H1 (cell line): ENCODE data around the gene XKR7. TPM values are rescaled to one million over a fixed set of nuclear protein-coding genes. Genes with fewer than 3 reads are reported as not detected.

Experiments
- CTCF ChIA-PET: fragments of 300-600 bp; sonication (Branson Sonifier 250); formaldehyde crosslinking; loops from one replicate; lab custom pipeline; 2021; ENCODE audit not compliant: partially characterized antibody; lab: Charles Lee
- POLR2A ChIA-PET: fragments of 300-600 bp; sonication (Branson Sonifier 250); formaldehyde crosslinking; loops from one replicate; lab custom pipeline; 2021; ENCODE audit warnings: inconsistent platforms; ENCODE audit not compliant: partially characterized antibody; lab: Charles Lee
- DNase-seq, 2 experiments: peaks; one replicate each; pipeline versions ENCODE4 v3.0.0 to v3.0.0-alpha.2; 2010 to 2022; ENCODE audit warnings: low spot score in 2 of 2, low read depth in 1 of 2, mixed read lengths in 1 of 2
- FAIRE-seq: peaks from 2 replicates; lab custom pipeline; 2011; peaks lifted over from hg19 to GRCh38; lab: Jason Lieb, UNC
- H2AFZ ChIP-seq: 2 replicates; pipeline ENCODE4 v1.8.1; 2012; ENCODE audit warnings: low read length, inconsistent platforms
- H2AK5ac ChIP-seq: 2 replicates; pipeline ENCODE4 v1.6.1; 2013; ENCODE audit warnings: low read depth, low read length
- H2BK120ac ChIP-seq: replicated peaks from 2 replicates; pipeline ENCODE3; 2013; ENCODE audit warnings: low read depth, low read length, inconsistent platforms
- H2BK12ac ChIP-seq: 2 replicates; pipeline ENCODE4 v1.6.1; 2013; ENCODE audit warnings: low read depth, low read length
- H2BK15ac ChIP-seq: 2 replicates; pipeline ENCODE4 v1.6.1; 2013; ENCODE audit warnings: low read length
- H2BK20ac ChIP-seq: 2 replicates; pipeline ENCODE4 v1.6.1; 2013; ENCODE audit warnings: low read length
- H2BK5ac ChIP-seq: 2 replicates; pipeline ENCODE4 v1.6.1; 2013; ENCODE audit warnings: low read depth, low read length
- H3K14ac ChIP-seq: 2 replicates; pipeline ENCODE4 v1.6.1; 2013; ENCODE audit warnings: inconsistent platforms; ENCODE audit not compliant: insufficient read length
- H3K18ac ChIP-seq: 2 replicates; pipeline ENCODE4 v1.6.1; 2013; ENCODE audit warnings: low read length; ENCODE audit errors: extremely low read depth
- H3K23ac ChIP-seq: 2 replicates; pipeline ENCODE4 v1.6.1; 2013; ENCODE audit warnings: inconsistent platforms; ENCODE audit not compliant: insufficient read length
- H3K23me2 ChIP-seq: 2 replicates; pipeline ENCODE4 v1.6.1; 2013; ENCODE audit warnings: low read depth, low read length
- H3K27ac ChIP-seq: 2 replicates; pipeline ENCODE4 v1.6.1; 2011; ENCODE audit warnings: low read depth, low read length, inconsistent platforms
- H3K27me3 ChIP-seq, 4 experiments: replicated peaks in 1 of 4; 1 replicate in 1 of 4; 2 replicates in 3 of 4; pipeline versions ENCODE4 v1.6.1 to v1.8.1; 2011 to 2013; ENCODE audit warnings: low read length in 3 of 4, mild to moderate bottlenecking in 3 of 4, inconsistent platforms in 2 of 4, mixed read lengths in 2 of 4, moderate library complexity in 1 of 4; ENCODE audit not compliant: control insufficient read depth in 3 of 4, insufficient read depth in 3 of 4; ENCODE audit errors: extremely low read depth in 1 of 4
- H3K36me3 ChIP-seq, 4 experiments: 2 replicates each; pipeline versions ENCODE4 v1.6.1 to v1.8.1; 2011 to 2013; ENCODE audit warnings: mild to moderate bottlenecking in 4 of 4, low read length in 3 of 4, moderate library complexity in 2 of 4, control low read depth in 1 of 4, inconsistent platforms in 1 of 4; ENCODE audit not compliant: insufficient read depth in 4 of 4, control insufficient read depth in 2 of 4
- H3K4ac ChIP-seq: replicated peaks from 2 replicates; pipeline ENCODE3; 2013; ENCODE audit warnings: low read length, low read depth, mixed read lengths, inconsistent platforms; ENCODE audit not compliant: insufficient read length
- H3K4me1 ChIP-seq, 4 experiments: replicated peaks in 1 of 4; 1 replicate in 1 of 4; 2 replicates in 3 of 4; pipeline versions ENCODE4 v1.6.1 to v1.8.1; 2011 to 2013; ENCODE audit warnings: low read length in 3 of 4, inconsistent platforms in 2 of 4, mixed read lengths in 1 of 4; ENCODE audit not compliant: insufficient read depth in 4 of 4, control insufficient read depth in 3 of 4
- H3K4me2 ChIP-seq, 2 experiments: 2 replicates each; pipeline versions ENCODE4 v1.6.1 to v1.8.1; 2011 to 2013; ENCODE audit warnings: low read depth in 2 of 2, low read length in 2 of 2, control low read depth in 1 of 2, inconsistent platforms in 1 of 2, mild to moderate bottlenecking in 1 of 2; ENCODE audit not compliant: insufficient read depth in 1 of 2
- H3K4me3 ChIP-seq, 4 experiments: fragments of 200-600, 300-600 bp in 1 of 4; sonication (generic), shearing (Covaris generic), sonication (Bioruptor Twin) in 1 of 4; 2 replicates each; pipeline versions ENCODE4 v1.5.1 to v1.8.1; 2011 to 2016; ENCODE audit warnings: low read length in 4 of 4, low read depth in 3 of 4, control low read depth in 2 of 4, inconsistent platforms in 2 of 4, mild to moderate bottlenecking in 2 of 4, mixed read lengths in 1 of 4, moderate library complexity in 1 of 4; ENCODE audit not compliant: insufficient read depth in 2 of 4; ENCODE audit errors: extremely low read depth in 1 of 4
- H3K56ac ChIP-seq: replicated peaks from 2 replicates; pipeline ENCODE3; 2013; ENCODE audit warnings: low read depth, mild to moderate bottlenecking, mixed read lengths, low read length, inconsistent platforms; ENCODE audit not compliant: insufficient read length
- H3K79me1 ChIP-seq: 2 replicates; pipeline ENCODE4 v1.6.1; 2013; ENCODE audit warnings: low read depth, low read length, control low read depth
- H3K79me2 ChIP-seq, 2 experiments: 2 replicates each; pipeline versions ENCODE4 v1.6.1 to v1.8.1; 2012 to 2013; ENCODE audit warnings: low read length in 2 of 2, mild to moderate bottlenecking in 2 of 2, inconsistent platforms in 1 of 2; ENCODE audit not compliant: insufficient read depth in 2 of 2, control insufficient read depth in 1 of 2
- H3K9ac ChIP-seq, 4 experiments: replicated peaks in 1 of 4; 1 replicate in 1 of 4; 2 replicates in 3 of 4; pipeline versions ENCODE4 v1.6.1 to v1.8.1; 2011 to 2013; ENCODE audit warnings: low read depth in 3 of 4, low read length in 3 of 4, control low read depth in 2 of 4, mild to moderate bottlenecking in 2 of 4, moderate library complexity in 2 of 4, inconsistent platforms in 1 of 4; ENCODE audit errors: extremely low read depth in 1 of 4
- H3K9me3 ChIP-seq, 2 experiments: 2 replicates each; pipeline versions ENCODE4 v1.6.1 to v1.8.1; 2012 to 2013; ENCODE audit warnings: mild to moderate bottlenecking in 2 of 2, moderate library complexity in 2 of 2, control low read depth in 1 of 2, inconsistent platforms in 1 of 2, low read depth in 1 of 2, low read length in 1 of 2, mixed read lengths in 1 of 2; ENCODE audit not compliant: insufficient read depth in 2 of 2
- H4K20me1 ChIP-seq, 2 experiments: replicated peaks in 1 of 2; 2 replicates each; pipeline versions ENCODE3 to v1.8.1; 2011 to 2013; ENCODE audit warnings: inconsistent platforms in 2 of 2, low read length in 2 of 2, mild to moderate bottlenecking in 1 of 2; ENCODE audit not compliant: insufficient read depth in 2 of 2, control insufficient read depth in 1 of 2
- H4K5ac ChIP-seq: 2 replicates; pipeline ENCODE4 v1.6.1; 2013; ENCODE audit warnings: low read length, low read depth, mixed read lengths, inconsistent platforms; ENCODE audit not compliant: insufficient read length
- H4K8ac ChIP-seq: 2 replicates; pipeline ENCODE4 v1.8.0; 2013; ENCODE audit warnings: mild to moderate bottlenecking, moderate library complexity, low read length, inconsistent platforms; ENCODE audit not compliant: insufficient read depth; ENCODE audit errors: extremely low read depth
- H4K91ac ChIP-seq: replicated peaks from 2 replicates; pipeline ENCODE3; 2013; ENCODE audit warnings: low read length, mixed read lengths, inconsistent platforms; ENCODE audit not compliant: insufficient read length
- EP300 ChIP-seq, 2 experiments: IDR thresholded peaks; 1 replicate in 1 of 2; 2 replicates in 1 of 2; pipeline ENCODE4 v1.6.1; 2011 to 2012; ENCODE audit warnings: low read depth in 2 of 2, low read length in 2 of 2, mild to moderate bottlenecking in 2 of 2, borderline replicate concordance in 1 of 2, inconsistent platforms in 1 of 2, moderate library complexity in 1 of 2
- MAFK ChIP-seq: IDR thresholded peaks from 2 replicates; pipeline ENCODE4 v1.6.1; 2012; ENCODE audit warnings: low read depth, mild to moderate bottlenecking, improper control_type of control experiment, low read length
- WGBS, 2 experiments: shearing (Covaris generic) in 1 of 2; methylation state at CpG; one replicate each; pipeline versions ENCODE4 v1.1.6 to v1.1.7; 2013 to 2015; ENCODE audit warnings: low lambda C conversion rate in 2 of 2, mixed read lengths in 2 of 2, inconsistent platforms in 1 of 2, low coverage in 1 of 2, missing lambda C conversion rate in 1 of 2; ENCODE audit not compliant: insufficient replicate concordance in 2 of 2, insufficient coverage in 1 of 2, insufficient read length in 1 of 2; ENCODE audit errors: extremely low coverage in 1 of 2, missing lambda C conversion rate in 1 of 2; 5-methylcytosine and 5-hydroxymethylcytosine counted together
- polyA plus RNA-seq, 7 experiments: library from polyadenylated mRNA; depleted of rRNA in 3 of 7; stranded (reverse) in 5 of 7; unstranded in 2 of 7; fragments of >200 nt in 5 of 7; fragments of 200-250 nt in 2 of 7; gene quantifications; 1 replicate in 5 of 7; 2 replicates in 1 of 7; 4 replicates in 1 of 7; pipeline versions ENCODE4 v1.2.1 to v1.2.3, GENCODE V29; 2011 to 2013; ENCODE audit warnings: missing spikeins in 2 of 7, mixed read lengths in 2 of 7
- total RNA-seq: library from RNA; stranded (reverse); fragmentation: NEBNext Ultra II Directional; extraction: Animal tissue kit (Norgen Biotek cat#: 25700); gene quantifications from 2 replicates; pipeline ENCODE4 v1.2.1, GENCODE V29; 2021

XKR7 gene
- total and polyA plus RNA-seq, 2 of the 8 experiments (the other 6 are each of a cell fraction or from before 2014, with no cell fraction given) = 1.8 to 2.4 TPM

GRCh38 chr20:31927627-31928159, 40.3 kb upstream of the XKR7 start:
- peak; percentile 52 for FAIRE-seq
- no peak overlapping the region for H3K27ac ChIP-seq
- H2BK15ac ChIP-seq = no peak overlapping the region
- no peaks in the 10 kb centered on the region for H3K79me1 ChIP-seq
- H3K4me1 ChIP-seq = peaks cover 0 to 5% (median 4%) of the 10 kb centered on the region in 4 experiments; a peak in 4 of 7 replicates
- H3K4ac ChIP-seq = no peak overlapping the region
- H3K79me2 ChIP-seq = no peaks in the 10 kb centered on the region
- no peak for DNase-seq
- TF ChIP-seq EP300 (IDR thresholded peaks at IDR 0.05; ENCODE audit: borderline replicate concordance in 1 of 2, low read depth in 2 of 2, low read length in 2 of 2) (no peak), MAFK (peak; percentile 31; the same call in 1 of the 2 replicates)
- CTCF ChIA-PET = interaction anchor here (0.6 to 1.1 kb wide), 3 partner anchors 24 to 76 kb away, joined by 3 read pairs; partner anchors contain the start of gene PDRG1
- H3K27me3 ChIP-seq = no peaks in the 10 kb centered on the region; a peak in 1 of 7 replicates
- H2BK120ac ChIP-seq = no peak overlapping the region
- POLR2A ChIA-PET = interaction anchor here (0.6 kb wide), 1 partner anchor 48 kb away, joined by 3 read pairs; no protein-coding TSS in a partner anchor
- H3K56ac ChIP-seq = no peak overlapping the region
- no peak overlapping the region for H4K5ac ChIP-seq
- no peak overlapping the region for H3K18ac ChIP-seq
- H4K91ac ChIP-seq = no peak overlapping the region
- no peak overlapping the region for H4K8ac ChIP-seq
- WGBS, 2 experiments = 89% methylated on average over 8 of the region's 8 CpGs; no CpG with 5 or more reads in 1 of the 2 experiments
- no peak overlapping the region for H2BK5ac ChIP-seq
- H3K23ac ChIP-seq = no peak overlapping the region
- no peaks in the 10 kb centered on the region for H3K9me3 ChIP-seq
- no peak overlapping the region for H3K14ac ChIP-seq
- H2AFZ ChIP-seq = no peak overlapping the region
- no peak overlapping the region for H2BK12ac ChIP-seq
- no peaks in the 10 kb centered on the region for H3K23me2 ChIP-seq
- no peaks in the 10 kb centered on the region for H3K36me3 ChIP-seq
- H3K9ac ChIP-seq = no peak overlapping the region
- no peaks in the 10 kb centered on the region for H4K20me1 ChIP-seq
- no peak overlapping the region for H3K4me2 ChIP-seq
- H2AK5ac ChIP-seq = no peak overlapping the region
- H2BK20ac ChIP-seq = no peak overlapping the region
- H3K4me3 ChIP-seq = no peak overlapping the region
